Measurements from ENCODE around the gene MGAT5.
"Not testable (repeated sequence)": the region's sequence is repeated elsewhere in the genome, so short reads cannot be mapped to it uniquely, and the experiment has no call there.

The MGAT5 gene

GRCh38 chr2:134281815-134282419 lies 28.0 kb downstream of the MGAT5 start:
- DNase-seq = no peak

GRCh38 chr2:134282629-134283400 lies 28.9 kb downstream of the MGAT5 start:
- no peak for DNase-seq

DNA sequence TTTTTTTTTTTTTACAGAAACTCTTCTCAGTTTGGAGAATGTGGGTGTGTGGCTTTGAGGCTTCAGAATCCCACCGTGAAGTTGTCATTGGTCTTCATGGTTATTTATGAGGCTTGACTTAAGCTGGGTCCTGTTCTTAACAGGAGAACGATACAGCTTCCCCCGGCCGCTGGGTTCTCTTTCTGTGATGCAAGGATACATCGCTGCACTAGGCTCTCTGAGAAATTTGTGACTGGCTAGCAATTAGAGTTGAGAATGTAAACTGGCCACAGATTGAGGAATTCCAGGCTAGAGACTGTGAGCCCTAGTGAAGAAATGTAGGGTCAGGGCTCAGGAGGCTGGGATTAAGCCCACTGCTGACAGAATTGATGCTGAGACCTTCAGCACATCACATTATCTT lies 29.8 kb downstream of the MGAT5 start:
- no peak for DNase-seq

DNA sequence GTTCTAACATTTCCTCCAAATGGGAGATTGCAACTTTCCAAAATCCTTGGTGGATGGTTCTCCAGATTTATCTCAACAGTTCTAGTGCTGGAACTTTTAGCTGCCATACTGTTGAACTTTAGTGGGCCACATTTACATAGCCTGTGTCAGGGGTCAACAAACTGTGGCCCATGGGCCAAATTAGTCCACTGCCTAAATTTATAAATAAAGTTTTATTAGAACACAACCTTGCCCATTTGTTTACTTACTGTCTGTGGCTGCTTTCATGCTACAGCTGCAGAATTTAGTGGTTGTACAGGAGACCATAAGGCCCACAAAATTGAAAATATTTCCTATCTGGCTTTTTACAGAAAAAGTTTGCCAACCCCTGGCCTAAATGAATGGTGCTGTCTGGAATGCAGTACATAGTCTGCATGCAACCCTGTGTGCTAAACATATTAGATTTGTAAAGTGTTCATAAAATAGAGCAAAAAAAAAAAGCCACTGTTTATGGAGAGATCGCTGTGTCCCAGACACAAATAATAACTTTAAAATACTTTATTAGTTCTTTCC lies 30.3 kb downstream of the MGAT5 start:
- DNase-seq = no peak

GRCh38 chr2:134287323-134287722 lies 33.5 kb downstream of the MGAT5 start:
- DNase-seq = no peak

GRCh38 chr2:134288814-134289213 lies 34.9 kb downstream of the MGAT5 start:
- no peak for DNase-seq

GRCh38 chr2:134289225-134289624 lies 35.4 kb downstream of the MGAT5 start:
- DNase-seq = no peak

DNA sequence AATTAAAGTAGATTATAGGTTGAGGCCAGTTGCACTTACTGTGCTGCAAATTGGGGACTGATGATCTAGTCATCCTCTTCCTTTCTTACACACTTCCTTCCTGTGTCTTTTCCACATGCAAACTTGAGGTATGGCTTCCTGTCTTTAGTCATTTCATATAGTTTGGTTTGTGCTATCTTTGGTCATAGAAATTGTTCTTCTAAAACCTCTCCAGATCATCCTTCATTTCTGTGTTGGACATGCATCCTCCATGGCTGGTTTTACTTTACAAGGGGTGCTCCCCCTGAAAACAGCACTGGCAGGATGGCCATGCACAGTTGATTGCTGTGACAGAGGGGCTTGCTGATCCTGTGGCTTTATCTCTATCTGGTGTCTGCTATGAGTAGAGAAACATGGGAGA lies 36.5 kb downstream of the MGAT5 start:
- no peak for DNase-seq

DNA sequence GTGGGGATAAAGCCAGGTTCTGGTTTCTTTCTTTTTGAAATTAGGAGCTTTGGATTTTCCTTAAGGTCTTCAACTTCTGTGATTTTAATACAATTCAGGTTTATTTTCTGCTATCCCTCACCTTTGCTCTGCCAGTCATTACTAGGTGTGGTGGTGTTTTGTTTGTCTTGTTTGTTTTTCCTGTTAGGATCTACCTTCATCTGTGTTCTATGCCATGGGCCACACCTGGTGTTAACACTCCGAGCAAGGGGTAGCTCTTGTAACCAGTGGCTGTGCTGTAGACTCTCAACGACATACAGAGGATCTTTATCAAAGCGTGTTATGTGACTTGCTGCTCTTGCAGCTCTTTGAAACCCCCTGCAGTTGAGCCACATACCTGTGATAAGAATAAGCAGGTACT lies 38.6 kb downstream of the MGAT5 start:
- no peak for DNase-seq

DNA sequence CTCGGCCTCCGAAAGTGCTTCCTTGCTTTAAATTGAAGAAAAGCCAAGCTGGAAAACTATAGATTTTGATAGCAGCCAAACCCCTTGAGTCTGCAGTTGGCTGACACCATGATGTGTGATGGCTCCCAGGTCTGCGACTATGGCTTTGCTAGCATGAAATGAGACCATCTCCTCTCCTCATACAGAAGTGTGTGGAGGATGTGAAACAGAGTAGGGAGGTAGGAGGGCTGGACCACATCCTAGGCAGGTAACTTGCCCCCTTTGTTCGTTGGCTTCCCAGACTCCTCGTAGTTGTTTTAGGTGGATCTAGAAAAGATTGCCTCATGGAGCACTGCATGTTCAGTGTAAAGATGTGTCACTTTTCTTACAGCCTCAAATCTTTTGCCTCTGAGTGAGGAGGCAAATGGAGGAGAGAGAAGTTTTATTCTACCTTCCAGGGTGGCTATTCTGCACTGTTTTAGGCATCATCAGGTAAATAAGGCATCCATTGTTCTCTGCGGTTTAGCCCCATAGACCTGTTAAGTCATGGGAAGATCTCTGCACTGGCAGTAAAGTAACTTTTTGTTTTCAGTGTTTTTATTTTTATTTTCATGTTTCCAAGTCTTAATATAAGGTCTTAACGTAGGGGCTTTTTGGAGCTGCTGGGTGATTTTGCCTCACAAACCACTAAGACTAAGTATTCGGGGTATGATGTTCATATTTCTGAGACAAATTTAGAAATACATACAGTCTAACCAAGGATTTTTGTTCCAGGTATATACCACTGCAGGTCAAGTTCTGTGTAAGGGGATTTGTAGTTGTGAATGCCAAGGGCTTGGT lies 40.1 kb downstream of the MGAT5 start:
- no peak for DNase-seq

DNA sequence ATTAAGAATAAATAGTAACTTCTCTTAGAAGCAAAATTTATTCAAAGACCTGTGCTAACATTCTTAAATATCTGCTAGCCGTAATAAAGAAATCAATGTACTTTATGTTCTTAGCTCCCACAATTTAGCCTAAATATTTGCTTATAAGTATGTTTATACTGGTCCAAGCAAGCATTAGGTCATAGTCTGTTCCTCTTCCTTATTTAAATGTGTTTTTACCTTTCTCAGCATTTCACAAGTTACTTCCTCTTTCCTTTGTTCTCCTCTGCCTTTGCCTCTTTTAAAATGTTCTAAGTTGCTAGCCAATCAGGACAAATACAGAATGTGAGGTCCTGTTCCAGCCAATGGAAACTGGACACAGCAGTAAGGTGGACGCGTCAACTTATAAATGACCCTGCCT lies 40.7 kb downstream of the MGAT5 start:
- DNase-seq = not testable (repeated sequence)

DNA sequence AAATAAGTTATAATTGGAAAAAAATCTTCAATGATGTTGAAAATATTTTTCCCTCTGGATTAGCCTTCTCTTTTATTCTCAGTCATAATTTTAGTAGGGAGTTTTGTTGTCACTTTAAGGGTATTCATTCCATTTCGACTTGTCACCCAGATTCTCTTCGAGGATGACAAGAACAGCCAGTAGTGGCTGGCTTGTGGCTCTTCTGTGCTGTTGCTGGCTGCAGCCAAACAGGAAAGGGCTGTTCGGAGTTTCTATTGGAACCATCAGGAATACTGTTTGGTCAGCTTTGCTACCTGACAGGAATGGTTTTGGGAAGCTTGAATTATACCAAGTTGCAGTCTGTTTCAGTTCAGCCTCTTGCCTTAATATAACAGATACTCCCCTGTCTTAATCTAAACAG lies 41.6 kb downstream of the MGAT5 start:
- DNase-seq = no peak

- no peak for DNase-seq
These were observed 42.4 kb downstream of the MGAT5 start for GRCh38 chr2:134296301-134296700.

- no peak for DNase-seq
These were observed 45.5 kb downstream of the MGAT5 start for GRCh38 chr2:134299334-134299733.

- DNase-seq = no peak
These were observed 46.7 kb downstream of the MGAT5 start for GRCh38 chr2:134300585-134300984.

DNA sequence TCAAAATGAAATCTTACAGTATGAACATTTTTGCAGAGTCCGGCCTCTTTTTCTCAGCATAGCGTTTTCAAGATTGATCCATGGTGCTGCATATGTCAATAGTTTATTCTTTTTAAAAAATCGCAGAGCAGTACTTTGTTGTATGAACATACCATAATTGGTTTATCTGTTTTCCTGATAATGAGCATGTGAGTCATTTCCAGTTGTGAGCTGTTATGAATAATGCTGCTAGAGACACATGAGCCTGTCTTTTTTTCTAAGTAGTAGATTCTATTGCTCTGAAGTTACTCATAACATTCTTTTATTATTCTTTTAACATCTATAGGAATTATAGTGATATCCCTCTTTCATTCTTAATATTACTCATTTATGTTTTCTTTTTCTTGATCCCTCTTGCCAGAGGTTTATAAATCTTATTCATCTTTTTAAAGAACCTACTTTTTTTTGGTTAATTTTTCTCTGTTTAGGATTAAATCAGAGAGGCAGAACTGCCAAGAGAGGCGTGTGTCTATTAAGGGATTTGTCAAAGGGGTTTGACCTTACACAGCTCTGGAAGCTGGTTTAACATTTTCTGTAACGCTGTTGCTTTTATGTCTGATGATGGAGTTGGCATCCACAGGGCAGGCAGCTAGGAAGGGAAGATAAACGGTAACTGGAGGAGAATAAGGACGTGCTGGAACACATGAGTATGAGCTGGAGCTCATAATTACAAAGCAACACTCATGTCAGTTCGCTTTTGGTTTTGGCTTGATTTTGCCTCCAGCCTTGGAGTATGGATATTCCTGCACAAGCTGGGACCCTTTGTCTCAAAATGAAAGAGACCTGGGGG lies 47.4 kb downstream of the MGAT5 start:
- DNase-seq = no peak

GRCh38 chr2:134301928-134302260 lies 48.0 kb downstream of the MGAT5 start:
- DNase-seq = no peak

GRCh38 chr2:134304394-134305108 lies 50.7 kb downstream of the MGAT5 start:
- DNase-seq = no peak

DNA sequence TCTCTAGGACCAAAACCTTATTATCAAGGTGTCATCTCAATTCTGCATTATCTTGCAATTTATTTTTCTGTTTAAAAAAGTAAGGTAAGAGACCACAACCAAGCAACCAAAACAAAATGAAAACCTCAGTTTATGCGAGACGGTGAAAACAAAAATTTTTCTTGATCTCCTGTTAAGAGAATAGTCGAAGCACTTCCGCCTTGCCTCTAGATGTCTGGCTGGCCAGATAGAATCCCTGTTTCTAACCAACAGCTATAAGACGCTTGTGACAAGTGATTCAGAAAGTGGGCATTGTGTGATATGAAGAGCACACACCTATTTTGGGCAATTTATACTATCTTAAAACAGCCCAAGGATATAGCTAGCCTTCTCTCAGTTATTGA lies 51.2 kb downstream of the MGAT5 start:
- no peak for DNase-seq

GRCh38 chr2:134306521-134306920 lies 52.6 kb downstream of the MGAT5 start:
- DNase-seq = no peak

- no peak for DNase-seq
These were observed 53.5 kb downstream of the MGAT5 start for GRCh38 chr2:134307334-134307733.

Data from NCI-H524 treated with DMSO at 0.1 percent for 48 hours (cell line).